Endodermal cell (in vitro differentiated cells): ENCODE data around the gene CPHXL2. TPM values are rescaled to one million over a fixed set of nuclear protein-coding genes. Genes with fewer than 3 reads are reported as not detected.

Experiments
- DNase-seq: peaks from one replicate; pipeline ENCODE4 v3.0.0-alpha.2; 2017
- H3K27ac ChIP-seq: 2 replicates; pipeline ENCODE4 v1.5.1; 2013; ENCODE audit warnings: mild to moderate bottlenecking, low read depth, low read length, moderate library complexity
- H3K27me3 ChIP-seq: 2 replicates; pipeline ENCODE4 v1.6.1; 2013; ENCODE audit warnings: mild to moderate bottlenecking, low read length, moderate library complexity; ENCODE audit not compliant: insufficient read depth, control insufficient read depth, poor library complexity, severe bottlenecking
- H3K36me3 ChIP-seq: 2 replicates; pipeline ENCODE4 v1.7.0; 2013; ENCODE audit warnings: mild to moderate bottlenecking, low read length, moderate library complexity; ENCODE audit not compliant: control insufficient read depth, insufficient read depth
- H3K4me1 ChIP-seq: one replicate; pipeline ENCODE4 v1.7.0; 2013; ENCODE audit warnings: low read length; ENCODE audit not compliant: control insufficient read depth, insufficient read depth
- H3K4me3 ChIP-seq: 2 replicates; pipeline ENCODE4 v1.5.1; 2013; ENCODE audit warnings: mild to moderate bottlenecking, low read length, moderate library complexity
- H3K9ac ChIP-seq: 2 replicates; pipeline ENCODE4 v1.6.1; 2013; ENCODE audit warnings: mild to moderate bottlenecking, low read length, moderate library complexity; ENCODE audit not compliant: poor library complexity, severe bottlenecking; ENCODE audit errors: extremely low read depth
- H3K9me3 ChIP-seq: 2 replicates; pipeline ENCODE4 v1.6.1; 2013; ENCODE audit warnings: mild to moderate bottlenecking, low read length, moderate library complexity; ENCODE audit not compliant: control insufficient read depth
- H3K27ac Mint-ChIP-seq: 2 replicates; pipeline ENCODE4 v1.8.0; 2020; ENCODE audit warnings: mixed read lengths
- H3K27me3 Mint-ChIP-seq: 2 replicates; pipeline ENCODE4 v1.8.0; 2021; ENCODE audit warnings: mild to moderate bottlenecking, mixed read lengths; ENCODE audit not compliant: insufficient read depth
- H3K36me3 Mint-ChIP-seq: 2 replicates; pipeline ENCODE4 v1.8.0; 2020; ENCODE audit warnings: low read depth, mixed read lengths
- H3K4me1 Mint-ChIP-seq: 2 replicates; pipeline ENCODE4 v1.8.0; 2020; ENCODE audit warnings: mixed read lengths
- H3K4me3 Mint-ChIP-seq: 2 replicates; pipeline ENCODE4 v1.8.0; 2020; ENCODE audit warnings: mild to moderate bottlenecking, moderate library complexity, mixed read lengths
- H3K9me3 Mint-ChIP-seq: 2 replicates; pipeline ENCODE4 v1.8.0; 2020; ENCODE audit warnings: mild to moderate bottlenecking, mixed read lengths
- WGBS, 2 experiments: methylation state at CpG; one replicate each; pipeline versions ENCODE4 v1.1.5 to v1.1.7; 2013; ENCODE audit warnings: missing lambda C conversion rate in 2 of 2, mixed read lengths in 1 of 2; ENCODE audit not compliant: insufficient coverage in 1 of 2, insufficient read length in 1 of 2; 5-methylcytosine and 5-hydroxymethylcytosine counted together
- total RNA-seq, 2 donors: library from RNA; stranded (reverse); fragmentation: NEBNext Ultra II Directional in 1 of 2; extraction: Animal tissue kit (Norgen Biotek cat#: 25700) in 1 of 2; gene quantifications; 2 replicates in 1 of 2; 3 replicates in 1 of 2; pipeline ENCODE4 v1.2.1, GENCODE V29; 2021
- TF ChIP-seq, protein P1 (sequence below): fragments of 200-600 bp; sonication (generic); conservative IDR thresholded peaks from 2 replicates; pipeline ENCODE4 v1.5.0; 2021; ENCODE audit warnings: antibody characterized with exemption, mild to moderate bottlenecking

CPHXL2 gene
- total RNA-seq, 2 donors from 2014 or later, result not detected

DNA sequence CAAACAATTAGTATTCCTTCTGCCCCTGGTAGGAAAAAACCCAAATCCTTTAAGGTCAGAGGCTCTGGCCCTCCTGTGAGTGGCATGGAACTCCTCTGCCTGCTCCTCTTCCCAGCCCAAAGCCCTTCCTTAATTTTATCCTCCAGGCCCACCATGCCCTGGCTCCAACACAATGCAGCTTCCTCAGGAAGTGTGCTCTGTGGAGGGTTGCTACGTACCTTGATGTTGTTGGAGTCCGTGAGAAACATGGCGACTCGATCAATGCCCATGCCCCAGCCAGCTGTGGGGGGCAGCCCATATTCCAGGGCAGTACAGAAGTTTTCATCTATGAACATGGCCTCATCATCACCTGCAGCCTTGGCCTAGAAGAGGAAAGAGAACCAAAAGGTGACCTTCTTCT lies 48.5 kb downstream of the CPHXL2 start:
- Mint-ChIP-seq H3K36me3 (peaks cover 74% of the 10 kb centered on the region), H3K4me1 (peaks cover 10% of the 10 kb centered on the region), H3K4me3 (no peak overlapping the region), H3K27ac (peak overlapping the region; percentile 36), H3K9me3 (no peaks in the 10 kb centered on the region), H3K27me3 (no peaks in the 10 kb centered on the region)
- Histone ChIP-seq H3K9me3 (no peaks in the 10 kb centered on the region), H3K36me3 (peaks cover 80% of the 10 kb centered on the region), H3K4me1 (peaks cover 2% of the 10 kb centered on the region), H3K27me3 (no peaks in the 10 kb centered on the region), H3K4me3 (no peak overlapping the region), H3K27ac (no peak overlapping the region), H3K9ac (no peak overlapping the region)
- DNase-seq, result no peak
- 95 to 100% methylated on average over 2 to 4 of the region's 4 CpGs for whole genome bisulfite sequencing, 2 experiments
- TF ChIP-seq, protein P1, sequence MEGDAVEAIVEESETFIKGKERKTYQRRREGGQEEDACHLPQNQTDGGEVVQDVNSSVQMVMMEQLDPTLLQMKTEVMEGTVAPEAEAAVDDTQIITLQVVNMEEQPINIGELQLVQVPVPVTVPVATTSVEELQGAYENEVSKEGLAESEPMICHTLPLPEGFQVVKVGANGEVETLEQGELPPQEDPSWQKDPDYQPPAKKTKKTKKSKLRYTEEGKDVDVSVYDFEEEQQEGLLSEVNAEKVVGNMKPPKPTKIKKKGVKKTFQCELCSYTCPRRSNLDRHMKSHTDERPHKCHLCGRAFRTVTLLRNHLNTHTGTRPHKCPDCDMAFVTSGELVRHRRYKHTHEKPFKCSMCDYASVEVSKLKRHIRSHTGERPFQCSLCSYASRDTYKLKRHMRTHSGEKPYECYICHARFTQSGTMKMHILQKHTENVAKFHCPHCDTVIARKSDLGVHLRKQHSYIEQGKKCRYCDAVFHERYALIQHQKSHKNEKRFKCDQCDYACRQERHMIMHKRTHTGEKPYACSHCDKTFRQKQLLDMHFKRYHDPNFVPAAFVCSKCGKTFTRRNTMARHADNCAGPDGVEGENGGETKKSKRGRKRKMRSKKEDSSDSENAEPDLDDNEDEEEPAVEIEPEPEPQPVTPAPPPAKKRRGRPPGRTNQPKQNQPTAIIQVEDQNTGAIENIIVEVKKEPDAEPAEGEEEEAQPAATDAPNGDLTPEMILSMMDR, result no peak

DNA sequence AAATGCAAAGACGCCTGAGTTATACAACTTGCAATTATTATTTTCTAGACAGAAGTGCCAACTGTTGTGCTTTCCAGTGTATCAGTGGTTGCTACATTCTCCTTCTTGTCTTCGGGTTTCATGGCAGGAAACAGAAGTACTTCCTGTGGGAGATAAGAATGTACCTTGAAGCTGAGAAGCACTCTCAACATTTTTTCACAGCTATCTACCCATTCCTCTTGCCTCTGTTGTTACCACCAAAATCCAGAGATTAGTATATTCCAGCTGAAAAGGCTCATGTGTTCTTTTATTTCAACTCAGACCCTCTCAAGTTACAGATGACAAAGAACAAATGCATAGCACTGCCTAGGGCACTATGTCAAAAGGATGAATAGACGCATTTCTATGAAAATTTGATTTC lies 49.0 kb downstream of the CPHXL2 start:
- Mint-ChIP-seq H3K36me3 (peaks cover 69% of the 10 kb centered on the region), H3K9me3 (no peaks in the 10 kb centered on the region), H3K27ac (no peak overlapping the region), H3K4me1 (peaks cover 10% of the 10 kb centered on the region), H3K4me3 (no peak overlapping the region), H3K27me3 (no peaks in the 10 kb centered on the region)
- no peaks in the 10 kb centered on the region for H3K27me3 ChIP-seq
- H3K4me1 ChIP-seq, result peaks cover 2% of the 10 kb centered on the region
- peaks cover 75% of the 10 kb centered on the region for H3K36me3 ChIP-seq
- DNase-seq, result no peak
- TF ChIP-seq, protein P1, result no peak
- H3K4me3 ChIP-seq, result no peak overlapping the region
- H3K27ac ChIP-seq, result no peak overlapping the region
- no peak overlapping the region for H3K9ac ChIP-seq
- WGBS, 2 experiments, result 94 to 95% methylated on average over 3 of the region's 3 CpGs
- no peaks in the 10 kb centered on the region for H3K9me3 ChIP-seq

DNA sequence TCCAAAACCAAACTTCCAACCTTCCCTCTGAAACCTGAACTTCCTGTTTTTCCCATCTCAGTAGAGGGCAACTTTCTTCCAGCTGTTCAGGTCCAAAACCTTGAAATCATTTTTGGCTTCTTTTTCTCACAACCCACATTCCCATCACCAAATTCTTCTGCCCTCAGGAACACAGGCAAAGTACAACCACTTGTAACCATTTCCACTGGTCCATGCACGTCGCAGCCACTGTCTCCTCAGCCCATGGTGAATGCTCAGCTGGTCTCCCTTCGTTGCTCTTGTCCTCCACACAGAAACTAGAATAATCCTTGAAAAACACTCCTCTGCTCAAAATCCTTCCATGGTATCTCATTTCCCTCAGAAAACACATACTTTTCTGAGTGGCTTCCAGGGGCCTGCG lies 50.0 kb downstream of the CPHXL2 start:
- H3K36me3 ChIP-seq, result peaks cover 66% of the 10 kb centered on the region
- H3K4me3 Mint-ChIP-seq, result no peak overlapping the region

More for the DNA sequence above, 50.0 kb downstream of the CPHXL2 start:
- H3K4me1 Mint-ChIP-seq, result peaks cover 16% of the 10 kb centered on the region
- no peak for DNase-seq
- peak overlapping the region; percentile 1 for H3K27ac Mint-ChIP-seq
- Histone ChIP-seq H3K9ac (no peak overlapping the region), H3K4me3 (no peak overlapping the region), H3K27ac (no peak overlapping the region), H3K9me3 (no peaks in the 10 kb centered on the region), H3K4me1 (peaks cover 5% of the 10 kb centered on the region), H3K27me3 (no peaks in the 10 kb centered on the region)
- peaks cover 59% of the 10 kb centered on the region for H3K36me3 Mint-ChIP-seq
- H3K27me3 Mint-ChIP-seq, result no peaks in the 10 kb centered on the region
- H3K9me3 Mint-ChIP-seq, result no peaks in the 10 kb centered on the region
- WGBS, 2 experiments, result 94 to 97% methylated on average over 4 of the region's 4 CpGs
- TF ChIP-seq, protein P1, result no peak
